BLaER1 treated with 17β-estradiol and CSF1 and Interleukin-3, amounts not matched to agents 10 nM and 100 nM (cell line): ENCODE measurements around the gene ZSWIM7.

Source experiments
- H3K27ac ChIP-seq, 11 experiments: shearing (Covaris generic); formaldehyde crosslinking; 2 replicates each; pipeline ENCODE4 v1.8.1; 2022
- H3K27me3 ChIP-seq, 11 experiments: shearing (Covaris generic); formaldehyde crosslinking; 2 replicates each; pipeline ENCODE4 v1.8.1; 2022
- H3K36me3 ChIP-seq, 11 experiments: shearing (Covaris generic); formaldehyde crosslinking; 2 replicates each; pipeline ENCODE4 v1.8.1; 2022
- H3K4me1 ChIP-seq, 10 experiments: shearing (Covaris generic); formaldehyde crosslinking; 2 replicates each; pipeline ENCODE4 v1.8.1; 2022
- H3K4me2 ChIP-seq, 11 experiments: shearing (Covaris generic); formaldehyde crosslinking; 2 replicates each; pipeline ENCODE4 v1.8.1; 2022
- H3K4me3 ChIP-seq, 10 experiments: shearing (Covaris generic); formaldehyde crosslinking; 2 replicates each; pipeline ENCODE4 v1.8.1; 2022
- H3K9ac ChIP-seq, 11 experiments: shearing (Covaris generic); formaldehyde crosslinking; 2 replicates each; pipeline ENCODE4 v1.8.1; 2022
- H3K9me3 ChIP-seq, 11 experiments: shearing (Covaris generic); formaldehyde crosslinking; replicated peaks in 1 of 11; 2 replicates each; pipeline ENCODE4 v1.8.1; 2022
- H4K20me1 ChIP-seq, 11 experiments: shearing (Covaris generic); formaldehyde crosslinking; 2 replicates each; pipeline ENCODE4 v1.8.1; 2022
- Cebpa-rat ChIP-seq, 11 experiments: shearing (Covaris generic); IDR thresholded peaks; 2 replicates each; pipeline ENCODE4 v1.8.1; 2022

The ZSWIM7 gene

DNA sequence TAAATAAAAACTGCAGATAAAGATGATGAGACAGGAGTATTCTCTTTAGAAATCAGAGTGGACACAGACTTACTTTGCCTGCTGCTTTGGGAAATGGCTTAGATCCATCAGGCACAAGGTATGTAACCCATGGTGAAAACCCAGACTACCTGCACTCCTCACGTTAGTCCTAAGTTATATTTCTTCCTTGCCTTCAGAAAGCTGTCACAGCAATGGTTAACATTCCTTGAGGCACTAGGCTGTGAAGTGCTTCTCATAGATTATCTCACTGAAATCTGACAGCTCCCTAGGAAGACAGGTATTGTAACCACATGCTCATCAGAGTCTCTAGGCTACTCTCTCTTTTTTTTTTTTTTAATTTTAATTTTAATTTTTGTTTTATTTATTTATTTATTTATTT, 20.9 kb downstream of the ZSWIM7 start:
- no peak for TF ChIP-seq Cebpa-rat (IDR thresholded peaks at IDR 0.05)
- peaks cover 0 to 31% (median 23%) of the 10 kb centered on the region in 10 experiments; a peak in 14 of 20 replicates for H3K4me1 ChIP-seq
- no peaks in the 10 kb centered on the region for H3K27me3 ChIP-seq
- H3K27ac ChIP-seq: no peak overlapping the region
- H3K9me3 ChIP-seq: no peaks in the 10 kb centered on the region; a peak in 2 of 22 replicates
- peaks cover 0 to 12% (median 0%) of the 10 kb centered on the region in 11 experiments; a peak in 3 of 22 replicates for H4K20me1 ChIP-seq
- peaks cover 66 to 84% (median 73%) of the 10 kb centered on the region in 11 experiments for H3K36me3 ChIP-seq
- H3K4me3 ChIP-seq: no peak overlapping the region
- H3K9ac ChIP-seq: no peak overlapping the region
- H3K4me2 ChIP-seq: no peak overlapping the region

DNA sequence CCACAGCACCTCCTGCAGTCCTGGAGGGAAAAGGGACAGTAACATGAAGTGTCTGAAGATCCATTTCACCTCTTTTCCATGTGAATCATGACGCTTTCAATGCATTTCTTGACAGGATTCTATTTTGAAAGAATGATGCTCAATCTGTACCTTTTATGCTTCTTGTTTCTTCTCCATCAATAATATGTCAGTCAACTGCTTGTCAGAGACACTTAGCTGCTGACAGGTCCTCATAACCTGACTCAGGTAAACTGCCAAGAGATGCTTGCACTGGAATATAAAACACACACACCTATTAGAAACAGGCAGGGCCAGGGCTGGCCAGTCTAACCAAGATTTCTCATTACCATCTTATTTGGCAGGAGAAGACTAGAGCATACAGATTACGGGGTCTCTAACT, 21.6 kb downstream of the ZSWIM7 start:
- no peak overlapping the region for H3K4me2 ChIP-seq
- TF ChIP-seq Cebpa-rat (IDR thresholded peaks at IDR 0.05): no peak
- no peaks in the 10 kb centered on the region for H3K27me3 ChIP-seq
- H4K20me1 ChIP-seq: peaks cover 0 to 19% (median 0%) of the 10 kb centered on the region in 11 experiments; a peak in 4 of 22 replicates
- no peak overlapping the region for H3K9ac ChIP-seq
- no peaks in the 10 kb centered on the region; a peak in 2 of 22 replicates for H3K9me3 ChIP-seq
- peaks cover 60 to 81% (median 69%) of the 10 kb centered on the region in 11 experiments for H3K36me3 ChIP-seq
- peaks cover 0 to 29% (median 23%) of the 10 kb centered on the region in 10 experiments; a peak in 14 of 20 replicates for H3K4me1 ChIP-seq
- H3K4me3 ChIP-seq: no peak overlapping the region
- no peak overlapping the region for H3K27ac ChIP-seq

DNA sequence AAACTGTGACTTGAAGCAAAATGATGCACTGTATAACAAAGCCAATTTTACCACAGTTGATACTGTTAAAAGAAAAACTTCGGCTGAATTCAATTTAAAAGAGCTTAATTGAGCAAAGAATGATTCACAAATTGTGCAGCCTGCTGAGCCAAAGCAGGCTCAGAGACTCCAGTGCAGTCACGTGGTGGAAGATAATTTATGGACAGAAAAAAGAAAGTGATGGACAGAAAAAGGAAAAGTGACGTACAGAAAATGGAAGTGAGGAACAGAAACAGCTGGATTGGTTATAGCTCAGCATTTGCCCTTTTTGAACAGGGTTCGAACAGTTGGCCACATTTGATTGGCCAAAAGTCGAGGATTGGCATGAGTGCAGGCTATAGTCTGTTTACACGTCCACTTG, 25.7 kb downstream of the ZSWIM7 start:
- Histone ChIP-seq H3K36me3 (peaks cover 30 to 72% (median 40%) of the 10 kb centered on the region in 11 experiments), H3K27ac (no peak overlapping the region), H3K4me3 (no peak overlapping the region), H3K9ac (no peak overlapping the region), H4K20me1 (peaks cover 0 to 16% (median 0%) of the 10 kb centered on the region in 11 experiments; a peak in 2 of 22 replicates), H3K4me1 (peaks cover 0 to 7% (median 2%) of the 10 kb centered on the region in 10 experiments; a peak in 18 of 20 replicates), H3K27me3 (no peaks in the 10 kb centered on the region), H3K4me2 (no peak overlapping the region), H3K9me3 (no peaks in the 10 kb centered on the region)
- no peak for TF ChIP-seq Cebpa-rat (IDR thresholded peaks at IDR 0.05)

DNA sequence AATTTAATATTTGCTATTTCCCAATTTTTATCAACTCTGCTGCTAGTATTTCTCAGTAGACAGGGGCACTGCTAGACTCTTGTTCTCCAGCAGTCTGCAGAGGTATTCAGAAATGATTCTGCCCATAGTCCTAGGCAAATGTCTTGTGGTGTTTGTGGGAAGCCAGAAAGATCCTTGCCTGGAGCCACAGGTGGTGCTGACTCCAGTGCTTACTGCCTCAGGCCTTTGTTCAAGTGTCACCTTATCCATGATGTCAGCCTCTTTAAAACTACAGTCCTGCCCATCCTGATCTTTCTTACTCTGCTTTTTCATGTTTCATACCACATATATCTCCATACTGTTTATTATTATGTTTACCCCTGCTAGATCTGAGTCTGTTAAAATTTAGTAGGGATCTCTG, 26.5 kb downstream of the ZSWIM7 start:
- Histone ChIP-seq H3K4me2 (no peak overlapping the region), H3K9me3 (no peaks in the 10 kb centered on the region)
- TF ChIP-seq Cebpa-rat (IDR thresholded peaks at IDR 0.05): no peak

DNA sequence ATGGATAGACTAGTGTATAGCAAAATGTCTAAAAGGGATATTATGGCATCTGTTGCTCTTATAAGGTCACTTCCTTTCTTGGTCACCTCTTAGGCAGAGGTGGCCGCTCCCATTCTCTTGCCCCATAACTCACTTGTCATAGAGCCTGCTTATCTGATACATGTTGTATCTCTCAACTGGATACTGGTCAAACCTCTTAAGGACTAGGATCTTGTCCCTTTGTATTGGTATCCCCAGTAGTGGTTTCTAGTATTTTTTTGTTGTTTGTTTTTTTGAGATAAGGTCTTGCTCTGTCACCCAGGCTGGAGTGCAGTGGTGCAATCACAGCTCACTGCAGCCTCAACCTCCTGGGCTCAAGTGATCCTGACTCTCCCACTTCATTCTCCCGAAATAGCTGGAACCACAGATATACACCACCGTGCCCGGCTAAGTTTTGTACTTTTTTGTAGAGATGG, 27.0 kb downstream of the ZSWIM7 start:
- H3K27ac ChIP-seq: no peak overlapping the region
- no peak overlapping the region for H3K4me3 ChIP-seq
- H3K36me3 ChIP-seq: peaks cover 18 to 59% (median 29%) of the 10 kb centered on the region in 11 experiments
- H3K9me3 ChIP-seq: no peaks in the 10 kb centered on the region
- TF ChIP-seq Cebpa-rat (IDR thresholded peaks at IDR 0.05): no peak
- H3K4me1 ChIP-seq: peaks cover 13 to 20% (median 15%) of the 10 kb centered on the region in 10 experiments
- H3K9ac ChIP-seq: no peak overlapping the region
- peaks cover 0 to 16% (median 0%) of the 10 kb centered on the region in 11 experiments; a peak in 2 of 22 replicates for H4K20me1 ChIP-seq
- H3K4me2 ChIP-seq: no peak overlapping the region
- no peaks in the 10 kb centered on the region for H3K27me3 ChIP-seq

More for the DNA sequence above, 26.5 kb downstream of the ZSWIM7 start:
- Histone ChIP-seq H3K9ac (no peak overlapping the region), H3K4me1 (peaks cover 8 to 15% (median 10%) of the 10 kb centered on the region in 10 experiments), H3K36me3 (peaks cover 23 to 64% (median 34%) of the 10 kb centered on the region in 11 experiments), H3K27ac (no peak overlapping the region; a peak in 1 of 22 replicates), H3K27me3 (no peaks in the 10 kb centered on the region), H3K4me3 (no peak overlapping the region), H4K20me1 (peaks cover 0 to 16% (median 0%) of the 10 kb centered on the region in 11 experiments; a peak in 2 of 22 replicates)

DNA sequence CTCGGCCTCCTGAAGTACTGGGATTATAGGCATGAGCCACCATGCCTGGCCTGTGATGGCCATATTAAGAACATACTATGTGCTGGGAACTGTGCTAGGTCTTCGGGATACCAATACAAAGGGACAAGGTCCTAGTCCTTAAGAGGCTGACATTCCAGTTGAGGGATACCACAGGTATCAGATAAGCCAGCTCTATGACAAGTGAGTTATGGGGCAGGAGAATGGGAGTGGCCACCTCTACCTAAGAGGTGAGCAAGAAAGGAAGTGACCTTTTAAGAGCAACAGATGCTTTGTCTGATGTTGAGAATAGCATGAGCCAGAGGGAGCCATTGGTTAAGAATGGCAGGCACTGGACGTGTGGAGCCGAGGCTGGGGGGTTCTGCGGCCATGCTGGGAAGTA, 27.6 kb downstream of the ZSWIM7 start:
- H3K4me2 ChIP-seq: no peak overlapping the region
- H3K27me3 ChIP-seq: no peaks in the 10 kb centered on the region
- H3K9ac ChIP-seq: no peak overlapping the region
- H3K9me3 ChIP-seq: no peaks in the 10 kb centered on the region
- H3K36me3 ChIP-seq: peaks cover 14 to 53% (median 23%) of the 10 kb centered on the region in 11 experiments
- H3K4me3 ChIP-seq: no peak overlapping the region
- peaks cover 0 to 16% (median 0%) of the 10 kb centered on the region in 11 experiments; a peak in 2 of 22 replicates for H4K20me1 ChIP-seq
- H3K27ac ChIP-seq: no peak overlapping the region
- H3K4me1 ChIP-seq: peaks cover 19 to 26% (median 21%) of the 10 kb centered on the region in 10 experiments
- no peak for TF ChIP-seq Cebpa-rat (IDR thresholded peaks at IDR 0.05)

DNA sequence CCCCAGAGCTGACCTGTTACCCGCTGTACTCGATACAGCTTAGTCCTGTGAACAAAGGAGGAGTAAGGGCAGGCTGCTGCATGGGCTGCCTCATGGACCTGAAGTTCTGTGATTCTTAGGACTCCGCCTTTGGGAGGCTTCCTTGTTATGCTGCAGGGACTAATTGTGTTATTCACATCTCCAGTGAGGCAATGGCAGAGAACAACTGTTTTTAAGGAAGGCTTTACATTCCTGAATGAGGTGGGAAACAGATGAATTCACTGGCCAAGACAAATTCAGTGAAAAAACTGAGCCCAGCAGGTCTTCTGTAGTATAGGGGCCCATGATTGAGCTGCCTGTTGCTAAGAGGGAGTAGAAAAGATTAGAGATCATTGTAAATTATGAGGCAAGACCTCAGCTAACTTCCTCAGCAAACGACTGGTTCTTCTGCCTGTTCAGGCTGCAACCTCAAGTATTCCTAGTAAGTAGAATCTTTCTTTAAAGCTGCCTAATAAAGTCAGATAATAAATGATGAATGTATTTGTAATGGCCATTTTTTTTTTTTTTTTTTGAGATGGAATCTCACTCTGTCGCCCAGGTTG, 28.3 kb downstream of the ZSWIM7 start:
- Histone ChIP-seq H3K36me3 (peaks cover 11 to 46% (median 16%) of the 10 kb centered on the region in 11 experiments), H3K9me3 (no peaks in the 10 kb centered on the region), H3K4me2 (no peak overlapping the region), H3K27ac (no peak overlapping the region), H4K20me1 (peaks cover 0 to 16% (median 0%) of the 10 kb centered on the region in 11 experiments; a peak in 2 of 22 replicates), H3K9ac (no peak overlapping the region), H3K4me3 (no peak overlapping the region), H3K27me3 (no peaks in the 10 kb centered on the region), H3K4me1 (peaks cover 26 to 33% (median 28%) of the 10 kb centered on the region in 10 experiments)
- no peak for TF ChIP-seq Cebpa-rat (IDR thresholded peaks at IDR 0.05)

DNA sequence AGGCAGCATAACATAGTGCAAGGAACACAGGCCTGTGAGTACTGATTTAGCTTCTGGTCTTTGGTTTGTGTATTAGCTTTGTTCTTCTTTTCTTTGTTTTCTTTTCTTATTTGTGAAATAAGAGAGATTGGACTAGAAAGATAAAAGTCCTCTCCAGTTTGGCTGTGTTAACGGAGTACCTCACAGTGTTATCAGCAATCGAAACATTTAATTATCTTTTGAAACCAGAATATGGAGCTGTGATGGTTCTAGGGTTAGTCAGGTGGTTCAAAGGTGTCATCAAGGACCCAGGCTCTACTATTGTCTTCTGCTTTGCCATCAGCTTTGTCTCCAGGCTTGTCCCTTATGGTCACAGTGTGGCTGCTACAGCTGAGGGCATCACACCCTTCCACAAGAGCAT, 29.0 kb downstream of the ZSWIM7 start:
- peaks cover 33 to 40% (median 35%) of the 10 kb centered on the region in 10 experiments for H3K4me1 ChIP-seq

DNA sequence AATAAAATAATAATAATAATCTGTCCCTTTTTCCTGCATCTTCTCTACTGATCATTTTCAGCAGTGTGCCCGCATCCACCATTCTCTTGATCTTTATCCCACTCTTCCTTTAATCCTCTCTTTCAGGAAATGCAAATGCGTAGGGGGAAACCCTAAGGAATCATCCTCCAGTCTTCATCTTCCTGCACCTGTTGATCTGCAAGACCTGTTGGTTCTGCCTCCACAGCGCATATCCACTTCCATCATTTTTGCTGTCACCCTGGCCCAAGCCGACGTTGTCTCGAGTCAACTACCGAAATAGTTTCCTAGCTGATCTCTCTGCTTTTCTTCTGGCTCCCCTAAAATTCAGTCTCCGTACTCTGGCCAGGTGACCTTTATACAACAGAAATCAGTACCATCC, 30.0 kb downstream of the ZSWIM7 start:
- H3K9ac ChIP-seq: no peak overlapping the region

More for the DNA sequence above, 29.0 kb downstream of the ZSWIM7 start:
- Histone ChIP-seq H3K4me2 (no peak overlapping the region), H3K4me3 (no peak overlapping the region), H3K27ac (no peak overlapping the region), H3K9me3 (no peaks in the 10 kb centered on the region), H3K36me3 (peaks cover 10 to 42% (median 13%) of the 10 kb centered on the region in 11 experiments), H3K9ac (no peak overlapping the region), H3K27me3 (no peaks in the 10 kb centered on the region), H4K20me1 (peaks cover 0 to 17% (median 0%) of the 10 kb centered on the region in 11 experiments; a peak in 2 of 22 replicates)
- no peak for TF ChIP-seq Cebpa-rat (IDR thresholded peaks at IDR 0.05)

More for the DNA sequence above, 30.0 kb downstream of the ZSWIM7 start:
- TF ChIP-seq Cebpa-rat (IDR thresholded peaks at IDR 0.05): no peak
- Histone ChIP-seq H4K20me1 (peaks cover 0 to 21% (median 0%) of the 10 kb centered on the region in 11 experiments; a peak in 2 of 22 replicates), H3K27ac (no peak overlapping the region), H3K27me3 (no peaks in the 10 kb centered on the region), H3K36me3 (peaks cover under 1 to 32% (median 3%) of the 10 kb centered on the region in 11 experiments; a peak in 18 of 22 replicates), H3K9me3 (no peaks in the 10 kb centered on the region), H3K4me3 (no peak overlapping the region), H3K4me1 (peaks cover 43 to 51% (median 45%) of the 10 kb centered on the region in 10 experiments), H3K4me2 (no peak overlapping the region)
